Fibroblast of pulmonary artery (primary cell): ENCODE results near the gene CRACDL.

Experiments
- DNase-seq: peaks from one replicate; pipeline ENCODE4 v3.0.0-alpha.2; 2010; ENCODE audit warnings: low read depth
- H3K4me3 ChIP-seq: replicated peaks from 2 replicates; pipeline ENCODE4 v1.5.1; 2011; ENCODE audit warnings: low read depth, mild to moderate bottlenecking, control low read depth, low read length, moderate library complexity
- CTCF ChIP-seq: IDR thresholded peaks from 2 replicates; pipeline ENCODE4 v1.5.1; 2011; ENCODE audit warnings: mild to moderate bottlenecking, control low read depth, low read length, inconsistent platforms; ENCODE audit errors: missing control alignments

CRACDL gene

GRCh38 chr2:98935111-98935770, 784 bp downstream of the CRACDL start:
- no peak overlapping the region for H3K4me3 ChIP-seq

DNA sequence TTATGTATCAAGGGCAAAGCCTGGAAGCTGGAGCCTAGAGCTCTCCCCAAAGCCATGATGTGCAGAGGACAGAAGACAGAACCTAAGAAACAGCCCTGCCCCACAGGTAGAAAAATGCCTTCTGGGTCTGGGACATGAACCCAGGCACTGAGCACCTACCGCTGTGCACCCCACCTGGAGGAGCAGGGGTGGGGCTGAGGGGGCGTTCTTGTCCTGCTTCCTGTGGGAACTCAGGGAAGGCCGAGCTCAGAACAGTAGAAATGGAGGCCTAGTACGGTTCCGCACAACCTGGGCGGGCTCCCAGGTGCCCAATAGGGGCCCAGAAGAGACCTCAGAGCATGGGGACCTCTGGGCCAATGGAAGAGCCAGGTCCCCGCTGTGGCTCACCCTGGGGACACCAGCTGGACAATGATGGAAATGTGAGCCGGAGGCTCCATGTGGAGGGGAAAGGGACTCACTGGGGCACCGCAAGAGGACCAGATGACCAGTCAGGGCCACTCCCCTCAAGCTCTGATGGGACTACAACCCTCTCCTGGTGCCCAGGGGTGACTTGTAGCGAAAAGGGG, 3.2 kb downstream of the CRACDL start:
- no peak for DNase-seq
- TF ChIP-seq CTCF, result no peak
- H3K4me3 ChIP-seq, result no peak overlapping the region

More at GRCh38 chr2:98935111-98935770, 784 bp downstream of the CRACDL start:
- TF ChIP-seq CTCF, result no peak
- DNase-seq, result no peak

- no peak overlapping the region for H3K4me3 ChIP-seq
- no peak for TF ChIP-seq CTCF
- DNase-seq, result no peak
Measured at GRCh38 chr2:98932164-98932563, 3.9 kb downstream of the CRACDL start.

- no peak for DNase-seq
- no peak for TF ChIP-seq CTCF
- H3K4me3 ChIP-seq, result no peak overlapping the region
Measured at GRCh38 chr2:98931596-98931995, 4.4 kb downstream of the CRACDL start.

DNA sequence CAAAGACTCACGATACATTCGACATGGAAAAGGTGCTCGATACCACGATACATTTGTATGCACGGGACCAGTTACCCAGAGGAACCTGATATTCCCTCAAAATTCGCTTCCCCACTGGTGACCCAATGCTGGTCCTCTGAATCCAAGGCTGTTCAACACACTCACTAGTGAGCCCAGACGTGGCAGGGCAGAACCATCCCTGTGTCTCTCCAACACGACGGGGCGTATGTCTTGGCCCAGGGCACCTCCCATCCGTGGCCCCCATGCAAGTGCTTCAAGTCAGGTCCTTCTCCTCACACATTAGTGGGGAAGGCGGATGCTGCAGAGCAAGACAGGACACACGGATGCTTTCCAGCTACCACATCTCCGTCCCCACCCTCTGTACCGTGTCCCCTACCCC, 6.1 kb downstream of the CRACDL start:
- no peak overlapping the region for H3K4me3 ChIP-seq
- no peak for TF ChIP-seq CTCF
- DNase-seq, result no peak

DNA sequence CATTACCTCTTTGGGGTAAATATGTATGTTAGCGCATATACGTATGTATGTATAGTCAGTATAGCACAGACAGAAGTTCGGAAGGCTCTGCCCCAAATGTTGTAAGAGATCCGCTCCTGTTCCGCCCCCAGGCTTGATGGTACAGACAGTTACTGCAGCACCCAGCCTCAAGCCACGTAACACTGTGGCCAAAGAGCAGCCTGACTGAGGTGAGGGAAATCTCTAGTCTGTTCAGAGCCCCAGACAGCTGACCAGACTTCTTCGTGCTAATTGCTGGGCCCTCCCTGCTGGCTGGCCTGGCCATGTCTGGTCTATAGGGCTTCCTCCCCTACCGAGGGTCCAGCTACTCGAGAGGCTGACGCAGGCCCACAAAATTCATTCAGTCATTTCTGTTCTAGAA, 7.8 kb downstream of the CRACDL start:
- TF ChIP-seq CTCF, result no peak
- no peak for DNase-seq
- no peak overlapping the region for H3K4me3 ChIP-seq

DNA sequence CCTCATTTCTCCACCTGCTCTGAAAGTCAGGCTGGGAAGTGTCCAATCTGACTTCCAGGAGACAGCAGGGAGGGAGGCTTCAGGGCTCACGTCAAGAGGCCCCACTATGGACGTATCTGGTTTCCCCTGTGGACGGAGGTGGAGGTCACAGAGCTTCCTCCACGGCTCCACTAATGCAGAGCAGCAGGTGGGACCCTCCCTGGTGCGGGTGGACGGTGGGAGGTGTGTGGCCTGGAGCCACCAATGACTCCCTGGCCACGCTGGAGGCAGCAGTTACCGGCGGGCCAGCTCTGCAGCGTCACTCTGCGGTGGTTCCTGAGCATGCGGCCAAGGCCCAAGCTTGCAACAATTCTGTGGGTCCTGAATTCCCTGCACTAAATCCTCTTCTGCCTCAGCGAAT, 9.0 kb downstream of the CRACDL start:
- DNase-seq, result no peak
- no peak for TF ChIP-seq CTCF
- H3K4me3 ChIP-seq, result no peak overlapping the region
